IMR-90 (cell line): ENCODE measurements around the gene NOL4L. TPM values are rescaled to one million over a fixed set of nuclear protein-coding genes. Genes with fewer than 3 reads are reported as not detected.
A peak's percentile ranks its signal among the peaks of the same experiment; 100 is the strongest.

ENCODE experiments used
- ATAC-seq: fragments of 200-7000 bp; cut with Tn5 transposase; 2 replicates; pipeline ENCODE4 v1.9.1; 2020; ENCODE audit warnings: low read depth, mild to moderate bottlenecking, moderate library complexity
- BruUV-seq: library from RNA; stranded (reverse); fragments of 400-500 nt; replicated peaks from 2 replicates; lab custom pipeline; 2021; lab: Mats Ljungman, UMichigan
- CTCF ChIA-PET: fragments of 300-600 bp; formaldehyde crosslinking; extraction: SDS; loops from one replicate; lab custom pipeline; 2021; ENCODE audit warnings: antibody characterized with exemption; lab: Yijun Ruan, JAX
- POLR2A ChIA-PET: fragments of 300-600 bp; sonication (Branson Sonifier 250); formaldehyde crosslinking; loops from one replicate; lab custom pipeline; 2022; ENCODE audit warnings: antibody characterized with exemption; ENCODE audit not compliant: unreplicated experiment; lab: Charles Lee
- DNase-seq: peaks from one replicate; pipeline ENCODE4 v3.0.0; 2013
- H2AFZ ChIP-seq: replicated peaks from 2 replicates; pipeline ENCODE3; 2013; ENCODE audit warnings: low read length, mild to moderate bottlenecking; ENCODE audit not compliant: poor library complexity
- H2AK5ac ChIP-seq: 2 replicates; pipeline ENCODE4 v1.6.1; 2013; ENCODE audit warnings: low read depth, low read length, inconsistent platforms
- H2AK9ac ChIP-seq: replicated peaks from 2 replicates; pipeline ENCODE3; 2013; ENCODE audit warnings: mild to moderate bottlenecking, low read depth, low read length, moderate library complexity; ENCODE audit not compliant: poor library complexity
- H2BK120ac ChIP-seq: 2 replicates; pipeline ENCODE4 v1.6.1; 2013; ENCODE audit warnings: low read depth, low read length, inconsistent platforms
- H2BK15ac ChIP-seq: 3 replicates; pipeline ENCODE4 v1.6.1; 2013; ENCODE audit warnings: low read depth, low read length, inconsistent platforms
- H2BK20ac ChIP-seq: 2 replicates; pipeline ENCODE4 v1.6.1; 2013; ENCODE audit warnings: low read depth, mild to moderate bottlenecking, inconsistent platforms, low read length, moderate library complexity
- H2BK5ac ChIP-seq: 2 replicates; pipeline ENCODE4 v1.6.1; 2013; ENCODE audit warnings: mild to moderate bottlenecking, low read depth, low read length, inconsistent platforms; ENCODE audit not compliant: poor library complexity, severe bottlenecking
- H3K14ac ChIP-seq: replicated peaks from 2 replicates; pipeline ENCODE4 v1.6.1; 2013; ENCODE audit warnings: low read depth, low read length, inconsistent platforms
- H3K18ac ChIP-seq: 2 replicates; pipeline ENCODE4 v1.6.1; 2013; ENCODE audit warnings: low read depth, low read length, control low read depth
- H3K23ac ChIP-seq: 2 replicates; pipeline ENCODE4 v1.6.1; 2013; ENCODE audit warnings: low read depth, low read length, inconsistent platforms
- H3K27ac ChIP-seq: 2 replicates; pipeline ENCODE4 v1.5.1; 2013; ENCODE audit warnings: mild to moderate bottlenecking, control low read depth, low read length; ENCODE audit not compliant: insufficient read depth
- H3K27me3 ChIP-seq: 2 replicates; pipeline ENCODE4 v1.6.1; 2013; ENCODE audit warnings: low read length; ENCODE audit not compliant: control insufficient read depth, insufficient read depth
- H3K36me3 ChIP-seq: 2 replicates; pipeline ENCODE4 v1.6.1; 2013; ENCODE audit warnings: low read length, mixed read lengths; ENCODE audit not compliant: control insufficient read depth, insufficient read depth
- H3K4ac ChIP-seq: 2 replicates; pipeline ENCODE4 v1.6.1; 2013; ENCODE audit warnings: low read depth, low read length, inconsistent platforms
- H3K4me1 ChIP-seq: 2 replicates; pipeline ENCODE4 v1.6.1; 2013; ENCODE audit warnings: low read length, mixed read lengths; ENCODE audit not compliant: control insufficient read depth, insufficient read depth
- H3K4me2 ChIP-seq: 2 replicates; pipeline ENCODE4 v1.6.1; 2013; ENCODE audit warnings: low read depth, mild to moderate bottlenecking, control low read depth, low read length, moderate library complexity
- H3K4me3 ChIP-seq: 2 replicates; pipeline ENCODE4 v1.5.1; 2013; ENCODE audit warnings: low read depth, mild to moderate bottlenecking, control low read depth, low read length, moderate library complexity; ENCODE audit not compliant: insufficient read depth
- H3K56ac ChIP-seq: 2 replicates; pipeline ENCODE4 v1.6.1; 2013; ENCODE audit warnings: low read length, inconsistent platforms; ENCODE audit not compliant: insufficient read depth; ENCODE audit errors: extremely low read depth
- H3K79me1 ChIP-seq, 2 experiments: 2 replicates each; pipeline ENCODE4 v1.6.1; 2013; ENCODE audit warnings: low read length in 2 of 2, inconsistent platforms in 1 of 2, low read depth in 1 of 2
- H3K9ac ChIP-seq: 2 replicates; pipeline ENCODE4 v1.6.1; 2013; ENCODE audit warnings: low read depth, low read length, control low read depth
- H3K9me1 ChIP-seq: 2 replicates; pipeline ENCODE4 v1.6.1; 2013; ENCODE audit warnings: low read length, inconsistent platforms; ENCODE audit not compliant: insufficient read depth
- H3K9me3 ChIP-seq: 2 replicates; pipeline ENCODE4 v1.6.1; 2013; ENCODE audit warnings: low read length; ENCODE audit not compliant: control insufficient read depth, insufficient read depth
- H4K20me1 ChIP-seq: 2 replicates; pipeline ENCODE4 v1.6.1; 2013; ENCODE audit warnings: low read length, inconsistent platforms; ENCODE audit not compliant: insufficient read depth
- H4K5ac ChIP-seq: 2 replicates; pipeline ENCODE4 v1.6.1; 2013; ENCODE audit warnings: mild to moderate bottlenecking, low read depth, low read length, control low read depth
- H4K8ac ChIP-seq, 2 experiments: 2 replicates each; pipeline ENCODE4 v1.6.1; 2013; ENCODE audit warnings: low read depth in 2 of 2, low read length in 2 of 2, control low read depth in 1 of 2, inconsistent platforms in 1 of 2
- H4K91ac ChIP-seq: 2 replicates; pipeline ENCODE4 v1.6.1; 2013; ENCODE audit warnings: low read depth, low read length, inconsistent platforms; ENCODE audit not compliant: insufficient read depth
- BHLHE40 ChIP-seq: fragments of 150-350 bp; IDR thresholded peaks from 2 replicates; pipeline ENCODE4 v1.6.1; 2016; ENCODE audit warnings: mild to moderate bottlenecking, low read depth, low read length
- CEBPB ChIP-seq: IDR thresholded peaks from 2 replicates; pipeline ENCODE4 v1.6.1; 2012; ENCODE audit warnings: low read depth, low read length, improper control_type of control experiment
- CHD1 ChIP-seq: IDR thresholded peaks from 2 replicates; pipeline ENCODE4 v1.6.1; 2012; ENCODE audit warnings: low read depth, low read length, improper control_type of control experiment
- CTCF ChIP-seq: conservative IDR thresholded peaks from 2 replicates; pipeline ENCODE4 v1.5.1; 2012; ENCODE audit warnings: mild to moderate bottlenecking, low read depth, low read length, improper control_type of control experiment
- ELK1 ChIP-seq: fragments of 150-350 bp; IDR thresholded peaks from 2 replicates; pipeline ENCODE4 v1.6.1; 2016; ENCODE audit warnings: low read depth, mild to moderate bottlenecking, low read length, moderate library complexity, borderline replicate concordance
- FOS ChIP-seq: fragments of 150-350 bp; IDR thresholded peaks from 2 replicates; pipeline ENCODE4 v1.6.1; 2016; ENCODE audit warnings: low read depth, low read length
- MAFK ChIP-seq: IDR thresholded peaks from 2 replicates; pipeline ENCODE4 v1.6.1; 2012; ENCODE audit warnings: low read depth, low read length, improper control_type of control experiment
- MAZ ChIP-seq: IDR thresholded peaks from 2 replicates; pipeline ENCODE4 v1.6.1; 2012; ENCODE audit warnings: low read depth, mild to moderate bottlenecking, low read length, improper control_type of control experiment, moderate library complexity, borderline replicate concordance
- MXI1 ChIP-seq: IDR thresholded peaks from 2 replicates; pipeline ENCODE4 v1.6.1; 2012; ENCODE audit warnings: low read depth, mild to moderate bottlenecking, low read length, moderate library complexity, borderline replicate concordance
- NFE2L2 ChIP-seq: fragments of 150-350 bp; IDR thresholded peaks from 2 replicates; pipeline ENCODE4 v1.6.1; 2016; ENCODE audit warnings: low read depth, mild to moderate bottlenecking, low read length
- POLR2A ChIP-seq: IDR thresholded peaks from 2 replicates; pipeline ENCODE4 v1.6.1; 2012; ENCODE audit warnings: mild to moderate bottlenecking, low read depth, low read length
- RAD21 ChIP-seq: IDR thresholded peaks from 2 replicates; pipeline ENCODE4 v1.6.1; 2012; ENCODE audit warnings: low read length, improper control_type of control experiment
- RCOR1 ChIP-seq: IDR thresholded peaks from 2 replicates; pipeline ENCODE4 v1.6.1; 2012; ENCODE audit warnings: mild to moderate bottlenecking, low read length, improper control_type of control experiment; ENCODE audit not compliant: insufficient replicate concordance
- RFX5 ChIP-seq: IDR thresholded peaks from 2 replicates; pipeline ENCODE4 v1.8.0; 2012; ENCODE audit warnings: low read depth, mild to moderate bottlenecking, low read length, moderate library complexity
- SMC3 ChIP-seq: fragments of 150-350 bp; IDR thresholded peaks from 2 replicates; pipeline ENCODE4 v1.6.1; 2016; ENCODE audit warnings: low read depth, mild to moderate bottlenecking, antibody characterized with exemption, low read length, moderate library complexity
- USF2 ChIP-seq: fragments of 150-350 bp; IDR thresholded peaks from 2 replicates; pipeline ENCODE4 v1.6.1; 2017; ENCODE audit warnings: mild to moderate bottlenecking, antibody characterized with exemption, low read length, low read depth
- WGBS, 2 experiments: methylation state at CpG; one replicate each; pipeline versions ENCODE4 v1.1.5 to v1.1.7; 2013; ENCODE audit warnings: missing lambda C conversion rate in 2 of 2; ENCODE audit not compliant: insufficient read length in 1 of 2; ENCODE audit errors: extremely low coverage in 2 of 2; 5-methylcytosine and 5-hydroxymethylcytosine counted together
- dilution Hi-C: fragments of 300-500 bp; cut with HindIII; formaldehyde crosslinking; loops from one replicate; pipeline ENCODE4 v1.14.3; 2018; ENCODE audit warnings: low sequenced_read_pairs; ENCODE audit not compliant: unreplicated experiment
- in situ Hi-C: fragments of 300-500 bp; cut with MboI; formaldehyde crosslinking; loops from 3 replicates; pipeline ENCODE4 v1.14.3; 2019; ENCODE audit warnings: low sequenced_read_pairs, inconsistent platforms, mixed read lengths
- intact Hi-C: fragments of 100-400 bp; cut with micrococcal nuclease; formaldehyde crosslinking; loops from 2 replicates; pipeline ENCODE4 v1.10.0; 2022
- polyA plus RNA-seq, 3 experiments: library from polyadenylated mRNA; depleted of rRNA; stranded (reverse); fragments of >200 nt; gene quantifications; 2 replicates each; pipeline ENCODE4 v1.2.3, GENCODE V29; 2012; ENCODE audit warnings: low replicate concordance in 1 of 3
- total RNA-seq: library from RNA; depleted of rRNA; stranded (reverse); fragments of >200 nt; gene quantifications from 2 replicates; pipeline ENCODE4 v1.2.3, GENCODE V29; 2012

Gene NOL4L
- total and polyA plus RNA-seq, 2 of the 4 experiments (the other 2 are of a cell fraction), result 4.7 to 13.3 TPM

GRCh38 chr20:32611868-32612267 lies 26.7 kb upstream of the NOL4L start:
- BruUV-seq, result no TSS peak
- Histone ChIP-seq H2AK5ac (no peak overlapping the region), H3K4me2 (no peak overlapping the region), H3K9me3 (no peaks in the 10 kb centered on the region), H3K4ac (no peak overlapping the region), H3K36me3 (no peaks in the 10 kb centered on the region), H2BK120ac (no peak overlapping the region), H2AFZ (peak overlapping the region; percentile 23), H2BK15ac (no peak overlapping the region), H2AK9ac (no peak overlapping the region), H3K14ac (no peak overlapping the region), H3K23ac (no peak overlapping the region), H3K9ac (no peak overlapping the region), H2BK5ac (no peak overlapping the region), H3K79me1 (no peaks in the 10 kb centered on the region), H2BK20ac (no peak overlapping the region), H4K5ac (no peak overlapping the region), H3K27ac (no peak overlapping the region), H3K4me3 (no peak overlapping the region), H3K18ac (no peak overlapping the region), H3K56ac (no peak overlapping the region), H3K9me1 (no peaks in the 10 kb centered on the region), H4K8ac (no peak overlapping the region), H3K27me3 (peaks cover 57% of the 10 kb centered on the region), H3K4me1 (no peaks in the 10 kb centered on the region), H4K20me1 (no peaks in the 10 kb centered on the region; the same call in 1 of the 2 replicates), H4K91ac (no peak overlapping the region)
- POLR2A ChIA-PET, result interaction anchor here (0.6 kb wide), 1 partner anchor 547 kb away, joined by 9 read pairs; no protein-coding TSS in a partner anchor
- no CpG with 5 or more reads among the region's 6 CpGs for WGBS, 2 experiments
- TF ChIP-seq NFE2L2 (no peak), RCOR1 (no peak), MAZ (no peak), CTCF (no peak), ELK1 (no peak), RAD21 (no peak), MAFK (no peak), BHLHE40 (no peak), CEBPB (no peak), USF2 (no peak), SMC3 (no peak), POLR2A (no peak), FOS (no peak), RFX5 (no peak), MXI1 (no peak), CHD1 (no peak)
- ATAC-seq (no peak), DNase-seq (no peak)
- dilution Hi-C loops, result no loop called here
- in situ Hi-C loops, result no loop called here
- intact Hi-C loops, result no loop called here
- CTCF ChIA-PET, result no interaction called here
